GM21423 (cell line): ENCODE data around the gene LSM4.

Source experiments
- ATAC-seq: cut with Tn5 transposase; IDR thresholded peaks from one replicate; pipeline ENCODE4 v1.9.1; 2021; ENCODE audit warnings: mild to moderate bottlenecking, moderate library complexity; ENCODE audit not compliant: unreplicated experiment

Gene LSM4

DNA sequence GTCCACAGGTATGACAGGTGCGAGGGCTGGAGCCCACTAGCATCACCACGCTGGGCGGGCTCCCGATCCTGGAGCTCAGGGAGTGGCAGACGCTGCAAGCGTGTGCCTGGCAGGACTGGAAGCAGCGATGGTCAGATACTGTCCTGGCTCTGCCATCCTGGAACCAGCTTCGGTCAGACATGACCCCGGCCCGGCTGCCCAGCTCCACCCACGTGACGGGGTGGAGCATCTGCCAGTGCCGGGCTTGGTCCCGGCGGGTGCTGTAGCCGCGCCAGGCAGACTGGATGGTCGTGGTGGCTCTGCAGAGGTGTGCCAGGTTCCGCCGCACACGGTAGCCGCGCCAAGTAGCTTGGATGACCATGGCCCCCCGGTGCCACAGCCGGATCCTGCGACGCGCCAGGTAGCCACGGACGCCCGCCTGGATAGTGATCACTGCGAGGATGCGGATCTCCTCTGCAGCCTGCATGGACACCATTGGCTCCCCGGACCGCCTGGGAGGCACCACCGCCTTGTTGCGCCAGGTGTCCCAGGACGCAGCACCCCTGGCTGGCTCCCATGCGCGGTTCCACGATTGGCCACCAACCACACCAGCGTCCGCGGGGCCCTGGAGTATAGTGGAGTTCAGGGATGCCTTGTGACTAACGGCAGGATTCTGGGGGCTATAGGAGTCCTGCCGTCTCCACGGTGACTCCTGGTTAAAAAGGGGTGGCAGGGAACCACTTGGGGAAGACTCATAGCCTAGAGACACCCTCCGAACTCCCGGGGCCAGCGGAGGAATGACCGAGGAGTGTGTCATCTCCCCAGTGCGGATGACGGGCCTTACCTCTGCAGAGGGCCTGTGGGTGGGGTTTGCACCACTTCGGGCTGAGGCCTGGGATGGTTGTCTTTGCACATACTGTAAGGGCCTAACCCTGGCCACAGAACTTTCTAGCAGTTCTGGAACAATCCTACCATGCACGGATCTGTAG is 65.1 kb downstream of the LSM4 start:
- no peak for ATAC-seq
